Subcutaneous abdominal adipose tissue (tissue), 5 donors: ENCODE results near the gene NFKBIA.
"Not testable (repeated sequence)": the region's sequence is repeated elsewhere in the genome, so short reads cannot be mapped to it uniquely, and the experiment has no call there.

ENCODE experiments used
- H3K27ac ChIP-seq: one replicate; pipeline ENCODE4 v1.7.0; 2013; ENCODE audit warnings: low read depth, mild to moderate bottlenecking, inconsistent platforms, low read length, moderate library complexity
- H3K27me3 ChIP-seq, 5 donors: one replicate each; pipeline ENCODE4 v1.7.0; 2013; ENCODE audit warnings: low read length in 5 of 5, inconsistent platforms in 1 of 5; ENCODE audit not compliant: control insufficient read depth in 5 of 5, insufficient read depth in 4 of 5
- H3K36me3 ChIP-seq, 5 donors: one replicate each; pipeline ENCODE4 v1.7.0; 2013; ENCODE audit warnings: low read length in 5 of 5; ENCODE audit not compliant: control insufficient read depth in 5 of 5, insufficient read depth in 5 of 5
- H3K4me1 ChIP-seq, 5 donors: one replicate each; pipeline ENCODE4 v1.7.0; 2013; ENCODE audit warnings: low read length in 5 of 5, mild to moderate bottlenecking in 3 of 5, moderate library complexity in 1 of 5; ENCODE audit not compliant: control insufficient read depth in 5 of 5, insufficient read depth in 5 of 5
- H3K4me3 ChIP-seq, 5 donors: one replicate each; pipeline ENCODE4 v1.7.0; 2013; ENCODE audit warnings: low read length in 5 of 5, low read depth in 1 of 5
- H3K9ac ChIP-seq, 5 donors: one replicate each; pipeline ENCODE4 v1.7.0; 2013; ENCODE audit warnings: low read length in 5 of 5, mild to moderate bottlenecking in 4 of 5, moderate library complexity in 3 of 5
- H3K9me3 ChIP-seq, 5 donors: one replicate each; pipeline ENCODE4 v1.7.0; 2013; ENCODE audit warnings: low read length in 5 of 5; ENCODE audit not compliant: control insufficient read depth in 5 of 5
- donor health status: healthy.
- donor health status: healthy.
- donor health status: healthy.
- donor health status: healthy.
- donor health status: healthy.

The NFKBIA gene

GRCh38 chr14:35383569-35384454 lies 20.7 kb downstream of the NFKBIA start:
- Histone ChIP-seq H3K36me3 (no peaks in the 10 kb centered on the region), H3K9ac (peak overlapping the region in 1 of 5 donors; percentile 38), H3K27me3 (no peaks in the 10 kb centered on the region), H3K9me3 (no peaks in the 10 kb centered on the region), H3K27ac (peak overlapping the region; percentile 72), H3K4me1 (peaks cover 13 to 40% (median 30%) of the 10 kb centered on the region in 5 donors), H3K4me3 (no peak overlapping the region)

- Histone ChIP-seq H3K9ac (no peak overlapping the region), H3K27ac (no peak overlapping the region), H3K4me1 (peaks cover 13 to 32% (median 24%) of the 10 kb centered on the region in 5 donors)
These were observed 23.8 kb downstream of the NFKBIA start for GRCh38 chr14:35380794-35381193.

GRCh38 chr14:35379234-35379933 lies 25.2 kb downstream of the NFKBIA start:
- H3K36me3 ChIP-seq, H3K27me3 ChIP-seq, H3K4me3 ChIP-seq, H3K9ac ChIP-seq, H3K27ac ChIP-seq, H3K9me3 ChIP-seq: not testable (repeated sequence)
- H3K4me1 ChIP-seq: peaks cover 4 to 21% (median 13%) of the 10 kb centered on the region in 5 donors

More at GRCh38 chr14:35380794-35381193, 23.8 kb downstream of the NFKBIA start:
- H3K4me3 ChIP-seq: no peak overlapping the region
- H3K9me3 ChIP-seq: no peaks in the 10 kb centered on the region
- no peaks in the 10 kb centered on the region for H3K27me3 ChIP-seq
- H3K36me3 ChIP-seq: no peaks in the 10 kb centered on the region

- Histone ChIP-seq H3K4me3 (no peak overlapping the region), H3K27me3 (no peaks in the 10 kb centered on the region), H3K36me3 (no peaks in the 10 kb centered on the region), H3K9ac (no peak overlapping the region), H3K4me1 (peaks cover 0 to 14% (median 6%) of the 10 kb centered on the region in 5 donors), H3K9me3 (no peaks in the 10 kb centered on the region), H3K27ac (no peak overlapping the region)
These were observed 25.9 kb downstream of the NFKBIA start for GRCh38 chr14:35378425-35379233.

- no peaks in the 10 kb centered on the region for H3K36me3 ChIP-seq
- no peak overlapping the region for H3K27ac ChIP-seq
- H3K27me3 ChIP-seq: no peaks in the 10 kb centered on the region
- H3K9me3 ChIP-seq: peaks cover 0 to 4% (median 2%) of the 10 kb centered on the region in 5 donors
- peaks cover 0 to 8% (median 2%) of the 10 kb centered on the region in 5 donors for H3K4me1 ChIP-seq
- no peak overlapping the region for H3K9ac ChIP-seq
- no peak overlapping the region for H3K4me3 ChIP-seq
These were observed 29.0 kb downstream of the NFKBIA start for GRCh38 chr14:35375558-35376025.

- Histone ChIP-seq H3K4me1 (peaks cover 0 to 10% (median 8%) of the 10 kb centered on the region in 5 donors), H3K36me3 (no peaks in the 10 kb centered on the region), H3K9ac (no peak overlapping the region), H3K27me3 (no peaks in the 10 kb centered on the region), H3K27ac (peak overlapping the region; percentile 46), H3K9me3 (peaks cover 0 to 4% (median 2%) of the 10 kb centered on the region in 5 donors), H3K4me3 (peak overlapping the region in 1 of 5 donors; percentile 17)
These were observed 30.3 kb downstream of the NFKBIA start for GRCh38 chr14:35374263-35374712.

GRCh38 chr14:35373208-35373607 lies 31.3 kb downstream of the NFKBIA start:
- not testable (repeated sequence) for H3K9me3 ChIP-seq, H3K4me3 ChIP-seq, H3K9ac ChIP-seq, H3K27me3 ChIP-seq, H3K27ac ChIP-seq, H3K36me3 ChIP-seq
- H3K4me1 ChIP-seq: peaks cover 0 to 21% (median 14%) of the 10 kb centered on the region in 5 donors

- peaks cover 0 to 4% (median 2%) of the 10 kb centered on the region in 5 donors for H3K9me3 ChIP-seq
- peaks cover 0 to 41% (median 34%) of the 10 kb centered on the region in 5 donors for H3K4me1 ChIP-seq
- H3K4me3 ChIP-seq: no peak overlapping the region
- H3K27me3 ChIP-seq: no peaks in the 10 kb centered on the region
- H3K9ac ChIP-seq: no peak overlapping the region
- H3K27ac ChIP-seq: no peak overlapping the region
- no peaks in the 10 kb centered on the region for H3K36me3 ChIP-seq
These were observed 33.6 kb downstream of the NFKBIA start for GRCh38 chr14:35370969-35371368.

GRCh38 chr14:35369701-35370191 lies 34.8 kb downstream of the NFKBIA start:
- Histone ChIP-seq H3K9ac (no peak overlapping the region), H3K36me3 (no peaks in the 10 kb centered on the region), H3K27ac (no peak overlapping the region), H3K27me3 (no peaks in the 10 kb centered on the region), H3K4me1 (peaks cover 0 to 47% (median 44%) of the 10 kb centered on the region in 5 donors), H3K9me3 (peaks cover 0 to 4% (median 2%) of the 10 kb centered on the region in 5 donors), H3K4me3 (no peak overlapping the region)
